C1 segment of cervical spinal cord (tissue), 14 donors: ENCODE data around the gene USP46.

Source experiments
- DNase-seq, 14 donors: peaks; one replicate each; lab custom pipeline; 2025; lab: John Stamatoyannopoulos, UW

Gene USP46, protein sequence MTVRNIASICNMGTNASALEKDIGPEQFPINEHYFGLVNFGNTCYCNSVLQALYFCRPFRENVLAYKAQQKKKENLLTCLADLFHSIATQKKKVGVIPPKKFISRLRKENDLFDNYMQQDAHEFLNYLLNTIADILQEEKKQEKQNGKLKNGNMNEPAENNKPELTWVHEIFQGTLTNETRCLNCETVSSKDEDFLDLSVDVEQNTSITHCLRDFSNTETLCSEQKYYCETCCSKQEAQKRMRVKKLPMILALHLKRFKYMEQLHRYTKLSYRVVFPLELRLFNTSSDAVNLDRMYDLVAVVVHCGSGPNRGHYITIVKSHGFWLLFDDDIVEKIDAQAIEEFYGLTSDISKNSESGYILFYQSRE

DNA sequence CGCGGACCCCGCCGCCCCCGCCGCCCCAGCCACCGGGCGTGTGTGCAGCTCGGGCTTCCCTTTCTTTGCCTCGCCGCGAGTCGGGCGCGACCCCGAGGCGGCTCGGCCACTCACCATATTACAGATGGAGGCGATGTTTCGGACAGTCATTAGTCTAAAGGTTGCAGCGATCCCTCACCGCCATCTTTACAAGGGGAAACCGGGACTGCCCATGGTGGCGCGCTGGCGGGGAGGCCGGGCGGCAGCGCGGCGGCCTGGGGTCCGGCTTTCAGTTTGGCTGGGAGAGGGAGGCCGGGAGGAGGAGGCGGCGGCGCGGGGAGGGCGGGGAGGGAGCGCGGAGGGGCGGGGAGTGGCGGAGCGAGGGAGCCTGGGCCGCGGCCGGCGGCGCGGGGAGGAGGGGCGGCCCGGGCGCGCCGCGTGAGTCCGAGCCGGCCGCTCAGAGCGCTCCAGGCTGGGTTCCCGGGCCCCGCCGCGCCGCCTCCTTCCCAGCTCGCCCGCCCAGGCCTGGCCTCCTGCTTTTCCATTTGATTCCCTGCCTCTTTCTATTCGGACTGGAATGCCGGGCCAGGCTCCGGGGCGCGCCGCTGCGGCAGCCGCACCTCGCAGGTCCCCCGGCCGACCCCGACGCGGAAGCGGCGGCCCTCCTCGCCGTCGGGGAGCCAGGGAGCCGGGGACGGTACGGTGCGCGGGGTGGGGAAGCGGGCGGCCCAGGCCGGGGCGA lies at the start of gene USP46:
Gene USP46 (minus strand): TSS at position 301 of the 721 bp plus-strand sequence. CDS start 151 bp downstream, at position 150.
- DNase-seq, result peak in 13 of 14 donors; percentile 16 to 84 (median 65)

DNA sequence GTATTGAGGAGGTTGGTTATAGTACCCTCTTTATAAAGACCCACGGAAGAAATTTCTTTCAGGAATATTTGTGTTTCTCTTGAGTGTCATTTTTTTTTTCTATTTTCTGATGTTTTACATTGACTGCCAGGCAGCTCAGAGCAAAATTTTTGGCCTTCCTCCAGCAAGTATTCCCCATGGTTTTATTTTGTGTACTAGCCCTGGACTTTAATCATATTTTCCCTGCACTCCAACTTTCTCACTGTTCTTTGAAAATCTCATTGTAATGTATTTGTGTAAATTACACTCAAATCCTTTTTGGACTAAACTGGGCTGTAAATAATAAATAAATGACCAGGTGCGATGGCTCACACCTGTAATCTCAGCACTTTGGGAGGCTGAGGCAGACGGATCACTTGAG lies 45.6 kb upstream of the USP46 start:
- no peak for DNase-seq

- DNase-seq, result no peak
Measured at GRCh38 chr4:52704133-52704532, 45.0 kb upstream of the USP46 start.

DNA sequence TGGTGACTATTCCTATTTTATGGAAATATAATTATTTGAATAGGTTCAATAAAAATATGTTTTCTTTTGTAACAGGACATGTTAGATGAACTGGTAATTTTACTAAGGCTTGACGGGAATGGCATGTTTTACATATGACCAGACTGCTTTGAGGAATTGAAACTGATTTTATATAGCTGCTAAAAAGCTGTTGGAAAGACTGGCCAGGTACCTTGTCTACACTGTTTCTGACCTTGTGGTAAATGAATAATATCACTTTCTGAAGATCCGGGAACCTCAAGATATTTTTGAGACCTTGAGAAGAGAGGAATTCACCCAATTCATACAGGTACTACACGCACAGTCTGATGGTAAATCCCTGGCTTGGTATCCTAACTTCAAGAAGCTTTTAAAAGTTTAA lies 42.1 kb upstream of the USP46 start:
- DNase-seq, result no peak

- no peak for DNase-seq
Measured at GRCh38 chr4:52694936-52695335, 35.8 kb upstream of the USP46 start.

DNA sequence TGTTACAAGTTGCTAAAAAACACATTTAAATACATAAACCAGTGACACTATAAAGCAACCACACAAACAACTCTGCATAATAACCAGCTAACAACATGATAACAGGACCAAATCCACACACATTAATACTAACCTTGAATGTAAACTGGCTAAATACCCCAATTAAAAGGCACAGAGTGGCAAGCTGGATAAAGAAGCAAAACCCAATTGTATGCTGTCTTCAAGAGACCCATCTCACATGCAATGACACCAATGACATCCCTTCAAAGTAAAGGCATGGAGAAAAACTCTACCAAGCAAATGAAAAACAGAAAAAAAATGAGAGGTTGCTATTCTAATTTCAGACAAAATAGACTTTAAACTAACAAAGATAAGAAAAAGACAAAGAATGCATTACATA lies 34.4 kb upstream of the USP46 start:
- no peak for DNase-seq

DNA sequence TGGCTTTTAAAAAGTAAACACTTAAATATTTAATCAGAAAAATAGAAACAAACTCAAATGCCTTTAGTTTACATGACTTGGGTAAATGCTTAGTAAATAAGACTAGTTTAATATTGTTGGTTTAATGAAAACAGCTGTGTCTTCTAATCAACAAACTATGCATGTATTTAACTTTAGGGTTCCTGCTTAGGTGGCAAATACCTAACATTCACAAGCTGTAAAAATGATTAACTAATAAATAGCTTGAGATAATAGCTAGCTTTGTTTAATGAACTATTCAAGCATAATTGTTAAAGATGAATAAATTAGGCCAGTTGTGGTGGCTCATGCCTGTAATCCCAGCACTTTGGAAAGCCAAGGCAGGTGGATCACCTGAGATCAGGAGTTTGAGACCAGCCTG lies 30.0 kb upstream of the USP46 start:
- DNase-seq, result no peak

GRCh38 chr4:52687696-52688095 lies 28.6 kb upstream of the USP46 start:
- DNase-seq, result no peak

GRCh38 chr4:52685316-52685715 lies 26.2 kb upstream of the USP46 start:
- no peak for DNase-seq

GRCh38 chr4:52684896-52685295 lies 25.8 kb upstream of the USP46 start:
- DNase-seq, result no peak

DNA sequence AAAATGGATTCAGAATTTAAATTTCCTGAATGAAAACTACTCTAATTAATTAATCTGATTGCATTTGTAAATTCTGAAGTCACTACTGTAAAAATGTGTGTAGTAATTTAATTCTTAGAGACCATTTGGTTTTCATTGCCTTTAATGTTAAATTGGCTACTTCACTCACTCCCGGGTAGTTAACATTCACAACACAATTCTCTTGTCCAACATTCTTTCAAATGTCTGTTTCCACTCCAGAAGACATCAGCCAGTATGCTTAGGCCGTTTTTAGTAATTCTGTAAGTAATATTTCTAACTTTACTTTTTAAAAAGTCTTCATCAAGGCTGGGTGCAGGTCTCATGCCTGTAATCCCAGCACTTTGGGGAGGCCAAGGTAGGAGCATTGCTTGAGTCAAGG lies 21.3 kb upstream of the USP46 start:
- no peak for DNase-seq

- DNase-seq, result no peak
Measured at GRCh38 chr4:52676536-52676935, 17.4 kb upstream of the USP46 start.

DNA sequence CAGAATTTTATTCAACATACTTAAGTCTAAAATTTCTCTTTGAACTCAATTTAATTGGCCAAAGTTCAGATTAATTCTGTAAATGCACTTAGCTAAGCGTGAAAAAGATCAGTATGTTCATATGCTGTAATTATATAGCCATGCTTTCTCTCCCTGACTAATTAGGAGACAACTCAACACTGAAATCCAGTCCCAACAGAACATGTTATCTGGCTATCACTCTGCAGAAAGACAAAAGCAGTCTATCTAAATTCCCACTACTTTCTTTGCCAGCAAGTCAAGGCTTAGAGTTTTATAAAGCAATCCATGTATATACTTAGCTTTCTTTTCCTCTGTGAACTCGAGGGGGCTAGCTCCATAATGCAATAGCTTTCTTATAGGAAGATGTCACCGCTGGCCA lies 16.0 kb upstream of the USP46 start:
- DNase-seq, result no peak

- DNase-seq, result no peak
Measured at GRCh38 chr4:52670739-52671138, 11.6 kb upstream of the USP46 start.

DNA sequence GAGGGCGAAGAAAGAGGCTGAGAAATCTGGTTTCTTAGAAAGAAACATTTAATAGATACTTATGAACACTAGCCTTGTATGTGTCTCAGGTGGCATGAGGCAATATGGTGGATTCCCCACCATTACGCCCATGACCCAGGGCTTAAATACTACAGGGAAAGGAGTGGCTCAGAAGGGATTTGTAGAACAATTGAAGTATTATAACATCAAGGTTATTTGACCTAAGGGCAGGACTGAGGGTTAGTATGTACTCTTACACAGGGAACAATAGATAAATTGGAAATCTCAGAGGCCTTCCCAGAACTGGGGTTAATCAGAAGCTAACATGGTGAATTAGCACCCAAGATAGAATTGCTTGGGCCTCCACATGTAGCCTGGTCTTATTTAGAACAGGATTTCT lies 11.0 kb upstream of the USP46 start:
- DNase-seq, result no peak

DNA sequence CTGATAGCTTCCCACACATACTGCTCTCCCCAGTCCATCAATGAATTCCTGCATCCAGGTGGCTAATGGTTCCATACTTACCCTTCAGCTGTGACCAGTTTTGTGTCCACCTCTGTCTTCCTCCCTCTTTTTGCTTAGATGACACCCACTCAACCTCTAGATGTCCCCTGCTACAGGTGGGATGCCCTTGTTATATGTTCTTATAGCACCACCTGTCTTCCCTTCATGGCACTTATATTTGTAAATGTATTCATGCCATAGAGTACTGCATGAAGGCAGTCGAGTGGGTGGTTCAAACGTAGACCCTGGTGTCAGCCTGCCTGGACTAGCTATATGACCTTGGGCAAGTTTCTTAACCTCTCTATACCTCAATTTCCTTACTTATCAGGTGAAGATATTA lies 6.5 kb upstream of the USP46 start:
- no peak for DNase-seq

DNA sequence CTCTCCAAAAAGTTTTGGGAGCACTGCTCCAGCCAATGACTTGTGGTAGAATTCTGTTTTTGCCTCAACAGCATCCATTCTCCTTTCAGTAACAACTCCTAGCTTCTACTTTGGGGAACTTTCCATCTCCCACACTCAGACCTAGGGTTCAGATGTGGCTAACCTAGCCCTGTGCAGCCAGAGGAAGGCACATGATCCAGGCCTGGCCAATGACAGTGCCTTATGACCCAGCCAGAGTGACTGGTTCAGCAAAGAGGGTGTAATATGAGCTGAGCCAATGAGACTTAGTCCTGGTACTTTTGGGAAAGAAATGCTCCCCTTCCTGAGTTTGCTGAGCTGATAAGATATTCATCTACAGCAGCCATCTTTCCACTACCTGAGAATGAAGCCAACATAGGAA lies 5.4 kb upstream of the USP46 start:
- no peak for DNase-seq

GRCh38 chr4:52661966-52662690 lies 3.0 kb upstream of the USP46 start:
- DNase-seq, result no peak

- no peak for DNase-seq
Measured at GRCh38 chr4:52660643-52661042, 1.5 kb upstream of the USP46 start.

DNA sequence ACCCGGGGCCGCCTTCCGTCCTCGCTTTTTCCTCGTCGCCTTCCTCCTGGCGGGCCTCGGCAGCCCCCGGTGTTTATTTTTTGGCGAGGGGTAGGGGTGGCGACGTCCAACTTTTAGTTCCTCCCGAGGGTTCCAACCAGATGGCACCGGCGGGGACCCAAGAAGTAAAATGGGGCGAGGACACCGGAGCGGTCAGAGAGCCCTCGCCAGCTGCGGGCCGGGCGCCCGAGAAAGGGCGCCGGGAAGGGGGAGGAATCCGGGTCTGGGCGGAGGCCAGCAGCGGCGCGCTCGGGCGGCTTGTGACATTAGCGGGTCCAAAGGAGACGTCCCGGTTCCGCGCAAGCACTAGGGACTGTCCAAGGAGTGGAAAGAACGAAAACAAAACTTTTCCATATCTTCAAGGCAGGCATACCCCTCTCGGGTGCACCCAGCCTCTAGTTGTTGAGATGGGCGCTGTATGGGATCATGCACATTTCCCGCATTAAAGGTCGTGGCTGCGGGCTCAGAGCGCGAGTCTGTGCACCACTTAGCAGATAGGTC lies 691 bp upstream of the USP46 start:
- peak in 13 of 14 donors; percentile 11 to 68 (median 50) for DNase-seq

GRCh38 chr4:52658641-52659000 lies 480 bp downstream of the USP46 start:
- peak in 3 of 14 donors; percentile 38 to 58 (median 38) for DNase-seq
